ENCODE results near the gene SCP2. TPM values are rescaled to one million over a fixed set of nuclear protein-coding genes. Genes with fewer than 3 reads are reported as not detected.

SCP2 gene
- total RNA-seq, 6 experiments from 2014 or later: 207 to 885 (median 634) TPM

DNA sequence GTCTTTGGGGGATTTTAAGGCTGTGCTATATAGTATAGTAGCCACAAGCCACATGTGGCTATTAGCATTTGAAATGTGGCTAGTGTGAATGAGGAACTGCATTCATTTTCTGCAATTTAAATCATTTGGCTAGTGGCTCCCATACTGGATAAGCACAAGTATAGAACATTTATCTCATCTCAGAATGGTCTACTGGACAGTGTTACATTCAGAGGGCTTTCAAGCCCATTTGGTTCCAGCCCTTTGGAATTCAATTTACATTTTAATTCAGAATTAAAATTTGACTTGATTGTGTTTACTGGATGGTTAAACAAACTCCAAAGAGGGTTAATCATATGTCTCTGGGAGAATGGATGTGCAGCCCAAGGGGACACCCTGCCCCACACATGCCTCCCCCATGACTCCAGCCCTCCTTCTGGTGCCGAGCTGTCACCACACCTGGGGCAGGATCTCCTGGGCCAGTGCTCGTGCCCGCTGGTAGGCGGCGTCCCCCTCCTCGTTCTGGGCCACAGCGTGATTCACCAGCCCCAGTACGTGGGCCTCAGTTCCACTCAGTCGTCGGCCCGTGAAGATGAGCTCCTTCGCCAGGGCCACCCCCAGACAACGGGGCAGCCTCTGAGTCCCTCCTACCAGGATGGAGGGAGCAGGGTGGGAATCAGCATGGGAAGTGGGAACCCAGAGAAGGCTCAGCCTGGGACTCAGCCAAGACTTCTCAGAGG, 22.7 kb upstream of the SCP2 start:
- Histone ChIP-seq H3K27ac (peak overlapping the region in 2 of 3 donors; percentile 59 to 76), H3K36me3 (peaks cover 0 to 25% (median 11%) of the 10 kb centered on the region in 4 donors), H3K9me3 (no peaks in the 10 kb centered on the region), H3K4me1 (peaks cover 0 to 84% (median 41%) of the 10 kb centered on the region in 4 donors), H3K27me3 (no peaks in the 10 kb centered on the region), H3K4me3 (no peak overlapping the region)
- ATAC-seq (no peak), DNase-seq (no peak)
- intact Hi-C loops (cut with DNase I): loop anchor here in 1 of 2 donors (10.0 kb wide), 1 partner anchor 270 kb away; no protein-coding TSS in a partner anchor
- 98% methylated on average over 8 of the region's 13 CpGs for WGBS (ENCODE audit: insufficient coverage, low coverage, low lambda C conversion rate, missing lambda C conversion rate)
- TF ChIP-seq CTCF (IDR thresholded peaks at IDR 0.05): no peak

DNA sequence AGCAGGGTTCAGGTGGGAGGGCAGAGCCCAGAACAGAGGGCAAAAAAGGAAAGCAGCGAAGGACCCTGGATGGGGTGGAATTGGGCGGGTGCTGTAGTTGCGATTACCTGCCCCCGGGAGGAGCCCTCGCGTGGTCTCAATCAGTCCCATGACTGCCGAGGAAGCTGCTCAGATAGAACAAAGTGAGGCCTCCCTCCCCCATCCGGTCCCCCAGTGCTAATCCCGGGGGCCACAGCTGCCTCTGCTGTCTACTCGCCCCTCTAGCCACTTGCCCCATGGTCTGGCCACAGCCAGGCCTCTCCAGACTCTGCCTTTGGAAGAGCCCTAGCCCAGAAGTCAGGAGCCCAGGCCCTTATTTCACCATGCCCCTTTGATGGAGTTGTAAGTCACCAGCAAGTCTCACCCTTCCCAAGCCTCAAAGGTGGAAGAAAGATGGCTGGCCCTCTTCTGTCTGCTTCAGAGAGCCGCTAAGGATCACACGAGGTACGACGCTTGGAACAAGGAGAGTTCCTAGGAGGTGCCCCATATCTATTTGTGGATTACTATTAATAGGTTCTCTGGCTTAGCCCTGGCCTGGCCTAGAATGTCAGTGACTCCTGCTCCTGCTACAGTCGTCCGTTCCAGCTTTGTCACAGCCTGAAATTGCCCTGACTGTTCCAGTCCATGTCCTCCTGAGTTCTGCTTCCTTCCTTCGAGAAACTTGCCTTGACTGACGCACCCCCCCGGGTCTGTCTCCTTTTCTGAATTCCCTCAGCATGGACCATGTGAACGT, 22.0 kb upstream of the SCP2 start:
- no peaks in the 10 kb centered on the region for H3K27me3 ChIP-seq
- WGBS (ENCODE audit: insufficient coverage, low coverage, low lambda C conversion rate, missing lambda C conversion rate): 30% methylated on average over 11 of the region's 20 CpGs
- no peak overlapping the region for H3K4me3 ChIP-seq
- intact Hi-C loops (cut with DNase I): loop anchor here in 1 of 2 donors (10.0 kb wide), 1 partner anchor 270 kb away; no protein-coding TSS in a partner anchor
- H3K9me3 ChIP-seq: no peaks in the 10 kb centered on the region
- TF ChIP-seq POLR2A (IDR thresholded peaks at IDR 0.05) (no peak), CTCF (IDR thresholded peaks at IDR 0.05) (peak; percentile 14 to 27 (median 17))
- peaks cover 0 to 22% (median 10%) of the 10 kb centered on the region in 4 donors for H3K36me3 ChIP-seq
- DNase-seq (no peak), ATAC-seq (peak in 3 of 4 donors; percentile 1 to 4 (median 3))
- H3K4me1 ChIP-seq: peaks cover 0 to 80% (median 40%) of the 10 kb centered on the region in 4 donors
- peak overlapping the region; percentile 45 to 76 (median 59) for H3K27ac ChIP-seq

GRCh38 chr1:52906135-52906603, 20.9 kb upstream of the SCP2 start:
- peak overlapping the region in 1 of 3 donors; percentile 12 for H3K4me3 ChIP-seq
- DNase-seq (peak; percentile 89 to 97 (median 95)), ATAC-seq (peak; percentile 77 to 94 (median 86))
- H3K27me3 ChIP-seq: no peaks in the 10 kb centered on the region
- TF ChIP-seq CTCF (IDR thresholded peaks at IDR 0.05) (no peak), POLR2A (IDR thresholded peaks at IDR 0.05) (no peak)
- peaks cover 0 to 81% (median 37%) of the 10 kb centered on the region in 4 donors for H3K4me1 ChIP-seq
- intact Hi-C loops (cut with DNase I): loop anchor here in 1 of 2 donors (10.0 kb wide), 1 partner anchor 269 kb away; no protein-coding TSS in a partner anchor
- H3K9me3 ChIP-seq: no peaks in the 10 kb centered on the region
- peaks cover 0 to 18% (median 6%) of the 10 kb centered on the region in 4 donors for H3K36me3 ChIP-seq
- peak overlapping the region; percentile 45 to 76 (median 59) for H3K27ac ChIP-seq
- WGBS (ENCODE audit: insufficient coverage, low coverage, low lambda C conversion rate, missing lambda C conversion rate): 24% methylated on average over 5 of the region's 6 CpGs

GRCh38 chr1:52907068-52907811, 19.8 kb upstream of the SCP2 start:
- H3K27me3 ChIP-seq: no peaks in the 10 kb centered on the region
- H3K4me3 ChIP-seq: no peak overlapping the region
- peaks cover 0 to 21% (median 6%) of the 10 kb centered on the region in 4 donors for H3K36me3 ChIP-seq
- peak in 2 of 3 donors; percentile 63 to 79 for DNase-seq
- intact Hi-C loops (cut with DNase I): loop anchor here in 1 of 2 donors (10.0 kb wide), 1 partner anchor 268 kb away; no protein-coding TSS in a partner anchor
- no peak for TF ChIP-seq CTCF (IDR thresholded peaks at IDR 0.05)
- no peak for TF ChIP-seq POLR2A (IDR thresholded peaks at IDR 0.05)
- ATAC-seq: peak; percentile 40 to 51 (median 48)
- no peaks in the 10 kb centered on the region for H3K9me3 ChIP-seq
- peaks cover 0 to 90% (median 33%) of the 10 kb centered on the region in 4 donors for H3K4me1 ChIP-seq
- 40% methylated on average over 6 of the region's 9 CpGs for WGBS (ENCODE audit: insufficient coverage, low coverage, low lambda C conversion rate, missing lambda C conversion rate)
- H3K27ac ChIP-seq: peak overlapping the region; percentile 27 to 76 (median 61)

Data from right lobe of liver (tissue), 6 donors.